Endodermal cell (in vitro differentiated cells): ENCODE results near the gene ANKRD45. TPM values are rescaled to one million over a fixed set of nuclear protein-coding genes. Genes with fewer than 3 reads are reported as not detected.

ENCODE experiments used
- DNase-seq: peaks from one replicate; pipeline ENCODE4 v3.0.0-alpha.2; 2017
- H3K27ac ChIP-seq: 2 replicates; pipeline ENCODE4 v1.5.1; 2013; ENCODE audit warnings: mild to moderate bottlenecking, low read depth, low read length, moderate library complexity
- H3K27me3 ChIP-seq: 2 replicates; pipeline ENCODE4 v1.6.1; 2013; ENCODE audit warnings: mild to moderate bottlenecking, low read length, moderate library complexity; ENCODE audit not compliant: insufficient read depth, control insufficient read depth, poor library complexity, severe bottlenecking
- H3K36me3 ChIP-seq: 2 replicates; pipeline ENCODE4 v1.7.0; 2013; ENCODE audit warnings: mild to moderate bottlenecking, low read length, moderate library complexity; ENCODE audit not compliant: control insufficient read depth, insufficient read depth
- H3K4me1 ChIP-seq: one replicate; pipeline ENCODE4 v1.7.0; 2013; ENCODE audit warnings: low read length; ENCODE audit not compliant: control insufficient read depth, insufficient read depth
- H3K4me3 ChIP-seq: 2 replicates; pipeline ENCODE4 v1.5.1; 2013; ENCODE audit warnings: mild to moderate bottlenecking, low read length, moderate library complexity
- H3K9ac ChIP-seq: 2 replicates; pipeline ENCODE4 v1.6.1; 2013; ENCODE audit warnings: mild to moderate bottlenecking, low read length, moderate library complexity; ENCODE audit not compliant: poor library complexity, severe bottlenecking; ENCODE audit errors: extremely low read depth
- H3K9me3 ChIP-seq: 2 replicates; pipeline ENCODE4 v1.6.1; 2013; ENCODE audit warnings: mild to moderate bottlenecking, low read length, moderate library complexity; ENCODE audit not compliant: control insufficient read depth
- H3K27ac Mint-ChIP-seq: 2 replicates; pipeline ENCODE4 v1.8.0; 2020; ENCODE audit warnings: mixed read lengths
- H3K27me3 Mint-ChIP-seq: 2 replicates; pipeline ENCODE4 v1.8.0; 2021; ENCODE audit warnings: mild to moderate bottlenecking, mixed read lengths; ENCODE audit not compliant: insufficient read depth
- H3K36me3 Mint-ChIP-seq: 2 replicates; pipeline ENCODE4 v1.8.0; 2020; ENCODE audit warnings: low read depth, mixed read lengths
- H3K4me1 Mint-ChIP-seq: 2 replicates; pipeline ENCODE4 v1.8.0; 2020; ENCODE audit warnings: mixed read lengths
- H3K4me3 Mint-ChIP-seq: 2 replicates; pipeline ENCODE4 v1.8.0; 2020; ENCODE audit warnings: mild to moderate bottlenecking, moderate library complexity, mixed read lengths
- H3K9me3 Mint-ChIP-seq: 2 replicates; pipeline ENCODE4 v1.8.0; 2020; ENCODE audit warnings: mild to moderate bottlenecking, mixed read lengths
- CTCF ChIP-seq: fragments of 200-600 bp; sonication (generic); conservative IDR thresholded peaks from 2 replicates; pipeline ENCODE4 v1.5.0; 2021; ENCODE audit warnings: antibody characterized with exemption, mild to moderate bottlenecking
- WGBS, 2 experiments: methylation state at CpG; one replicate each; pipeline versions ENCODE4 v1.1.5 to v1.1.7; 2013; ENCODE audit warnings: missing lambda C conversion rate in 2 of 2, mixed read lengths in 1 of 2; ENCODE audit not compliant: insufficient coverage in 1 of 2, insufficient read length in 1 of 2; 5-methylcytosine and 5-hydroxymethylcytosine counted together
- long read RNA-seq, 4 experiments: library from polyadenylated mRNA in 2 of 4; library from RNA in 1 of 4; library from capped mRNA in 1 of 4; stranded (forward) in 3 of 4; unstranded in 1 of 4; transcript quantifications; one replicate each; pipeline ENCODE4 v2.0.0, GENCODE V29; 2020 to 2021; ENCODE audit warnings: inconsistent platforms in 1 of 4
- polyA plus RNA-seq, 2 experiments: library from polyadenylated mRNA; stranded (reverse); fragments of 50-300 nt; gene quantifications; one replicate each; pipeline ENCODE4 v1.2.3, GENCODE V29; 2013
- total RNA-seq, 2 donors: library from RNA; stranded (reverse); fragmentation: NEBNext Ultra II Directional in 1 of 2; extraction: Animal tissue kit (Norgen Biotek cat#: 25700) in 1 of 2; gene quantifications; 2 replicates in 1 of 2; 3 replicates in 1 of 2; pipeline ENCODE4 v1.2.1, GENCODE V29; 2021

ANKRD45 gene, protein sequence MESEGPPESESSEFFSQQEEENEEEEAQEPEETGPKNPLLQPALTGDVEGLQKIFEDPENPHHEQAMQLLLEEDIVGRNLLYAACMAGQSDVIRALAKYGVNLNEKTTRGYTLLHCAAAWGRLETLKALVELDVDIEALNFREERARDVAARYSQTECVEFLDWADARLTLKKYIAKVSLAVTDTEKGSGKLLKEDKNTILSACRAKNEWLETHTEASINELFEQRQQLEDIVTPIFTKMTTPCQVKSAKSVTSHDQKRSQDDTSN
- 1 to 10 TPM; 1.5 to 1.9 TPM for total RNA-seq
- 3.5 TPM for polyA plus RNA-seq (2013, experiment 1 of 2)
- 3.3 TPM for polyA plus RNA-seq (2013, experiment 2 of 2)
- long read RNA-seq, experiment 1, partial matches to known transcripts: 1 of 1 reads
- long read RNA-seq, experiment 1, other reads (novel, unspliced or antisense): 0 of 1 reads
- long read RNA-seq, experiment 2, partial matches to known transcripts: 0 of 7 reads
- long read RNA-seq, experiment 2, other reads (novel, unspliced or antisense): 6 of 7 reads
- long read RNA-seq, experiment 3, partial matches to known transcripts: 0 of 1 reads
- long read RNA-seq, experiment 3, other reads (novel, unspliced or antisense): 0 of 1 reads
- long read RNA-seq, experiment 4, partial matches to known transcripts: 0 of 3 reads
- long read RNA-seq, experiment 4, other reads (novel, unspliced or antisense): 0 of 3 reads

- Mint-ChIP-seq H3K27me3 (peaks cover 8% of the 10 kb centered on the region), H3K27ac (peak within 1 kb of the TSS; percentile 50)
Measured at GRCh38 chr1:173669491-173669941, at the start of gene ANKRD45. ANKRD45 (minus strand) TSS chr1:173669851; CDS start chr1:173659418, 10,433 bp downstream.

GRCh38 chr1:173717238-173717637 lies 47.6 kb upstream of the ANKRD45 start:
- no peak overlapping the region for H3K4me3 Mint-ChIP-seq
- no peaks in the 10 kb centered on the region for H3K4me1 ChIP-seq
- H3K36me3 Mint-ChIP-seq: peaks cover 15% of the 10 kb centered on the region
- no peaks in the 10 kb centered on the region for H3K9me3 ChIP-seq
- 92 to 97% methylated on average over 2 of the region's 2 CpGs for WGBS, 2 experiments
- H3K4me1 Mint-ChIP-seq: peaks cover 5% of the 10 kb centered on the region
- no peak overlapping the region for H3K4me3 ChIP-seq
- H3K27me3 Mint-ChIP-seq: peaks cover 10% of the 10 kb centered on the region
- H3K36me3 ChIP-seq: no peaks in the 10 kb centered on the region
- TF ChIP-seq CTCF: no peak
- H3K9me3 Mint-ChIP-seq: peaks cover 2% of the 10 kb centered on the region
- H3K9ac ChIP-seq: no peak overlapping the region
- peaks cover 10% of the 10 kb centered on the region for H3K27me3 ChIP-seq
- H3K27ac Mint-ChIP-seq: no peak overlapping the region
- no peak overlapping the region for H3K27ac ChIP-seq
- no peak for DNase-seq

More at GRCh38 chr1:173669491-173669941, at the start of gene ANKRD45:
- H3K9ac ChIP-seq: peak within 1 kb of the TSS; percentile 38
- Mint-ChIP-seq H3K4me1 (peaks cover 8% of the 10 kb centered on the region), H3K9me3 (no peaks in the 10 kb centered on the region), H3K36me3 (no peaks in the 10 kb centered on the region), H3K4me3 (peak within 1 kb of the TSS; percentile 70)
- TF ChIP-seq CTCF: peak; percentile 54
- H3K36me3 ChIP-seq: no peaks in the 10 kb centered on the region
- peak within 1 kb of the TSS; percentile 71 for H3K4me3 ChIP-seq
- no peaks in the 10 kb centered on the region for H3K4me1 ChIP-seq
- 0 to 9% methylated on average over 3 to 33 of the region's 33 CpGs for WGBS, 2 experiments
- H3K27me3 ChIP-seq: no peaks in the 10 kb centered on the region
- DNase-seq: peak; percentile 91
- no peaks in the 10 kb centered on the region for H3K9me3 ChIP-seq
- no peak within 1 kb of the TSS for H3K27ac ChIP-seq

DNA sequence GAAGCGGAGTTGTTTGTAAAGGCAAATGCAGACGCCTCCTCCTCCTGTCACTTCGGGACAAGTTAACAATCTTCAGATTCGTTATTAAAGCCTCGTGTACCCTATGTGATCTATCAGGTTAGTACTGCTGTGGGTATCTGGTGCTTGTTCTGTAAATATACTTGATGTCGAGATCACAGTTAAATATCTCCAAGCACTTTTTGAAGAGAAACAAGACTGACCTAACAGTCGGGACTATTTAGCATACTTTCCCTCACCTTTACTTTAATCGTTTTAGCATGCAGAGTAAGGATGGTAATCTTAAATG lies 45.8 kb upstream of the ANKRD45 start:
- H3K36me3 Mint-ChIP-seq: peaks cover 8% of the 10 kb centered on the region
- H3K27ac Mint-ChIP-seq: peak overlapping the region; percentile 89
- 0 to 5% methylated on average over 1 to 8 of the region's 8 CpGs for WGBS, 2 experiments
- H3K9ac ChIP-seq: peak overlapping the region; percentile 74
- peaks cover 10% of the 10 kb centered on the region for H3K27me3 ChIP-seq
- no peak for TF ChIP-seq CTCF
- peak overlapping the region; percentile 57 for H3K27ac ChIP-seq
- no peaks in the 10 kb centered on the region for H3K9me3 ChIP-seq
- no peak for DNase-seq
- H3K36me3 ChIP-seq: no peaks in the 10 kb centered on the region
- peaks cover 14% of the 10 kb centered on the region for H3K27me3 Mint-ChIP-seq
- H3K4me3 Mint-ChIP-seq: peak overlapping the region; percentile 93
- peak overlapping the region; percentile 99 for H3K4me3 ChIP-seq
- peaks cover 17% of the 10 kb centered on the region for H3K4me1 Mint-ChIP-seq
- H3K9me3 Mint-ChIP-seq: no peaks in the 10 kb centered on the region
- no peaks in the 10 kb centered on the region for H3K4me1 ChIP-seq
